SK-N-MC (cell line): ENCODE data around the gene IL36G.

ENCODE experiments used
- EZH2 ChIP-seq: fragments of 200-600 bp; sonication (generic); IDR thresholded peaks from one replicate; pipeline ENCODE4 v1.6.1; 2017; ENCODE audit warnings: antibody characterized with exemption
- POLR2AphosphoS5 ChIP-seq: IDR thresholded peaks from 2 replicates; pipeline ENCODE4 v1.6.1; 2012; ENCODE audit warnings: mild to moderate bottlenecking, low read depth, low read length, borderline replicate concordance

GRCh38 chr2:113015042-113015441 lies 37.2 kb downstream of the IL36G start:
- TF ChIP-seq EZH2, result no peak
- TF ChIP-seq POLR2AphosphoS5, result no peak
